MM.1S (cell line): ENCODE measurements around the gene ABO.
"Not testable (repeated sequence)": the region's sequence is repeated elsewhere in the genome, so short reads cannot be mapped to it uniquely, and the experiment has no call there.

Experiments used
- DNase-seq: peaks from one replicate; pipeline ENCODE4 v3.0.0-alpha.2; 2015
- H2AFZ ChIP-seq: fragments of 300-600 bp; sonication (generic); 2 replicates; pipeline ENCODE4 v1.6.0; 2016; ENCODE audit warnings: antibody characterized with exemption, low read length
- H3F3A ChIP-seq: fragments of 300-600 bp; sonication (generic); 2 replicates; pipeline ENCODE4 v1.6.1; 2016; ENCODE audit warnings: mild to moderate bottlenecking, antibody characterized with exemption, low read length, moderate library complexity, mixed read lengths; ENCODE audit not compliant: insufficient read depth
- H3K27ac ChIP-seq: fragments of 300-600 bp; sonication (generic); 2 replicates; pipeline ENCODE4 v1.5.1; 2016; ENCODE audit warnings: mild to moderate bottlenecking, low read length
- H3K27me3 ChIP-seq: fragments of 300-600 bp; sonication (generic); replicated peaks from 2 replicates; pipeline ENCODE4 v1.6.0; 2016; ENCODE audit warnings: low read length; ENCODE audit not compliant: insufficient read depth
- H3K36me3 ChIP-seq: fragments of 300-600 bp; sonication (generic); replicated peaks from 2 replicates; pipeline ENCODE4 v1.6.1; 2016; ENCODE audit warnings: mild to moderate bottlenecking, low read length, mixed read lengths; ENCODE audit not compliant: insufficient read depth
- H3K4me1 ChIP-seq: fragments of 300-600 bp; sonication (generic); 2 replicates; pipeline ENCODE4 v1.6.1; 2016; ENCODE audit warnings: low read length, mixed read lengths
- H3K4me2 ChIP-seq: fragments of 300-600 bp; sonication (generic); 2 replicates; pipeline ENCODE4 v1.6.0; 2016; ENCODE audit warnings: low read depth, low read length
- H3K4me3 ChIP-seq: fragments of 300-600 bp; sonication (generic); 2 replicates; pipeline ENCODE4 v1.5.1; 2016; ENCODE audit warnings: low read length, mixed read lengths
- H3K79me2 ChIP-seq: fragments of 300-600 bp; sonication (generic); 2 replicates; pipeline ENCODE4 v1.6.1; 2016; ENCODE audit warnings: mixed run types, low read length, mixed read lengths
- H3K9ac ChIP-seq: fragments of 300-600 bp; sonication (generic); 2 replicates; pipeline ENCODE4 v1.6.1; 2016; ENCODE audit warnings: low read length, mixed read lengths
- H3K9me2 ChIP-seq: fragments of 300-600 bp; sonication (generic); replicated peaks from 2 replicates; pipeline ENCODE4 v1.6.1; 2016; ENCODE audit warnings: mild to moderate bottlenecking, low read length, mixed read lengths; ENCODE audit not compliant: insufficient read depth
- H3K9me3 ChIP-seq: fragments of 300-600 bp; sonication (generic); replicated peaks from 2 replicates; pipeline ENCODE4 v1.6.1; 2016; ENCODE audit warnings: mild to moderate bottlenecking, low read length, mixed read lengths; ENCODE audit not compliant: insufficient read depth
- H4K20me1 ChIP-seq: fragments of 300-600 bp; sonication (generic); 2 replicates; pipeline ENCODE4 v1.6.1; 2016; ENCODE audit warnings: mild to moderate bottlenecking, low read length, moderate library complexity, mixed read lengths; ENCODE audit not compliant: insufficient read depth
- EZH2 ChIP-seq: fragments of 300-600 bp; sonication (generic); optimal IDR thresholded peaks from 2 replicates; pipeline ENCODE3; 2017; ENCODE audit warnings: low read depth, mild to moderate bottlenecking, antibody characterized with exemption, low read length, mixed read lengths
- EZH2phosphoT487 ChIP-seq: fragments of 300-600 bp; sonication (generic); IDR thresholded peaks from 2 replicates; pipeline ENCODE4 v1.6.1; 2018; ENCODE audit warnings: antibody characterized with exemption, low read length
- TF ChIP-seq, protein P1 (sequence below): fragments of 300-600 bp; sonication (generic); IDR thresholded peaks from 2 replicates; pipeline ENCODE4 v1.5.1; 2016; ENCODE audit warnings: antibody characterized with exemption, low read length, mixed read lengths

Gene ABO

DNA sequence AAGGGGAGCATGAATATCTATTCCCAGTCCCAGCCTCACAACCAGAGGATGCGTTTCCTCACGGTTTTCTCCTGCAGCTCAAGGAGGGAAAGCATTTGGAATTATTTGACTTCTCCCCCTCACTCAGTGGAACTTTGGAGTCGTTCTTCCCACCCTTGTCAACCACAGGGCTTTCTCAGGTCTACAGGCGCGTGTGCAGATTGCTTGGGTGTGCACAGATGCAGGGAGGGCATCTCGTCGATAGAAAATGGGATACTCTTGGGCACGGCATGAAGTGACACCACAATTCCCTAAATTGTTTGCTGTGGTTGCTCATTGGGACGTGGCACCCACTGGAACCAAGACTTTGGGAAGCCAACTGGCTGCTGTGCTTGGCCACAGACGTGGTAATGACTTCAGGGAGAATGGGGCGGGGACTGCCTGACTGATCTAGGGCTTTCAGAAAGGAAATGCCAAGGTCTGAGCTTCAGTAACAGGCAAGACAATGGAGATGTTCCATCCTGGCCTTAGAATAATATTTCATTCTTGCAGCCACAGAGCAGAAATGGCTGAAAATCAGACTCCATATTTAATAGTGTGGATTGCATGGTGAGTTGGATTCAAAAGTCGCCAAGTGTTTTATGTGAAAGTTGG, 53.7 kb downstream of the ABO start:
- H3K27me3 ChIP-seq: peaks cover 76% of the 10 kb centered on the region
- no peak overlapping the region for H2AFZ ChIP-seq

GRCh38 chr9:133218049-133218975, 56.7 kb downstream of the ABO start:
- H2AFZ ChIP-seq, H3K4me1 ChIP-seq, H4K20me1 ChIP-seq, H3K9me3 ChIP-seq, H3K4me3 ChIP-seq, H3K36me3 ChIP-seq, H3K27ac ChIP-seq, DNase-seq, H3K9me2 ChIP-seq, H3F3A ChIP-seq, H3K79me2 ChIP-seq, H3K4me2 ChIP-seq, H3K9ac ChIP-seq: not testable (repeated sequence)
- peaks cover 76% of the 10 kb centered on the region for H3K27me3 ChIP-seq

More for the DNA sequence above, 53.7 kb downstream of the ABO start:
- no peak for TF ChIP-seq EZH2phosphoT487
- H3K9me2 ChIP-seq: no peaks in the 10 kb centered on the region
- H3F3A ChIP-seq: no peaks in the 10 kb centered on the region
- no peak overlapping the region for H3K4me2 ChIP-seq
- no peak overlapping the region for H3K27ac ChIP-seq
- H4K20me1 ChIP-seq: no peaks in the 10 kb centered on the region
- no peaks in the 10 kb centered on the region for H3K9me3 ChIP-seq
- DNase-seq: no peak
- H3K9ac ChIP-seq: no peak overlapping the region
- H3K4me1 ChIP-seq: no peaks in the 10 kb centered on the region
- H3K36me3 ChIP-seq: no peaks in the 10 kb centered on the region
- H3K4me3 ChIP-seq: no peak overlapping the region
- no peaks in the 10 kb centered on the region for H3K79me2 ChIP-seq

DNA sequence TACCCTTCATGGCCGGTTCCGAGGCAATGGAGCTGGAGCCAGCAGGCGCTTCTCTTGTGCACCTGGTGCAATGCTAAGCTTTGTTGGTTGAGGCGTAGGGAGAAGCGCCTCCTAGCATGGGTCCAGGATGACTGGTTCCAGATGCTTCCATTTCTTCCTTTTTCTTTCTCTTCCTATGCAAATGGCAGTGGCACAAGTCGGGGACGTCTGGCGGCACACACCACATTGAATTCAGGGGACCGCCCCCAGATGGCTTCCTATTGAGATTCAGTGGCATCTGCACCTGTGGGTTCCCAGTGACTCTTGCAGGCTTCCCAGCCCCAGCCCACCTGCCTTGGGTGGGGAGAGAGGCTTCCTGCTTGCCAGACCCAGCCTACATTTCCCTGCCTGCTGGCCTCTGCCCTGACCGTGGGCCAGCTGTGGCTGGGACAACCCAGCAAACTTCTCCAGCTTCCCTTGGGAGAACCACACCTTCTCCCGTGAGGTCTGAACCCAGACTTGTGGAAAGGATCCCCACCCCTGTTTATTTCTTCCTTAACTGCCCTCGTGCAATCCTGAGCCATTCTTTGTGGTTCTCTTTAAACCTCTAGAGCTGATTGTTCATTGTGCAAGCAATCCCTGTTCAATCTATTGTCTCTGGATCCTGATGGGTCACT, 57.5 kb downstream of the ABO start:
- H3K36me3 ChIP-seq, H3K79me2 ChIP-seq, DNase-seq, H4K20me1 ChIP-seq, H3K9ac ChIP-seq, H3K9me2 ChIP-seq, H3K4me3 ChIP-seq, H2AFZ ChIP-seq, H3K4me2 ChIP-seq, H3K9me3 ChIP-seq, H3K4me1 ChIP-seq, H3F3A ChIP-seq, H3K27ac ChIP-seq: not testable (repeated sequence)
- peaks cover 79% of the 10 kb centered on the region for H3K27me3 ChIP-seq

DNA sequence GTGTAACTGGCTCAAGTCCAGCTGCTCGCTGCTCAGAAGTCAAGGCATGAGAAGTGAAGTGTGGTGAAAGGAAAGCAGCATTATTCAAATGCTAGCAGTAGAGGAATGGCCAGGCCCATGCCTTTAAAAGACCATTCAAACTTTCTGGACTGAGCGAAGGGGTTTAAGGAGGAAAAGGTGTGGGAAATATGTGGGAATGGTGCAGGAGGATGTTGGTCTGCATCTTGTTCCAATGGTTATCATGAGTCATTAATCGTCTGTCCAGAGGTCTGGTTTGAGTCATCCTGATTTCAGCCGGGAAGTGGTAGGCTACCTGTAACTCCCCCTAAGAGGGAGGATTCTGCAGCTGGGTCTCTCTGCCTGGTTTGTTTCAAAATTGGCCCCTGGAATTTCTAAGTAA, 60.7 kb downstream of the ABO start:
- not testable (repeated sequence) for DNase-seq, H3K9me2 ChIP-seq, H2AFZ ChIP-seq, H3K36me3 ChIP-seq, H3F3A ChIP-seq, H3K9ac ChIP-seq, H3K27ac ChIP-seq, H3K4me1 ChIP-seq, H3K4me2 ChIP-seq, H3K4me3 ChIP-seq, H3K9me3 ChIP-seq, H3K79me2 ChIP-seq, H4K20me1 ChIP-seq
- peaks cover 92% of the 10 kb centered on the region for H3K27me3 ChIP-seq

- Histone ChIP-seq H3K9me2 (no peaks in the 10 kb centered on the region), H2AFZ (no peak overlapping the region), H4K20me1 (no peaks in the 10 kb centered on the region), H3K27me3 (peaks cover 77% of the 10 kb centered on the region), H3F3A (no peaks in the 10 kb centered on the region), H3K4me3 (no peak overlapping the region), H3K36me3 (no peaks in the 10 kb centered on the region), H3K9me3 (no peaks in the 10 kb centered on the region), H3K4me2 (no peak overlapping the region), H3K9ac (no peak overlapping the region), H3K79me2 (no peaks in the 10 kb centered on the region), H3K27ac (no peak overlapping the region), H3K4me1 (no peaks in the 10 kb centered on the region)
- no peak for DNase-seq
- TF ChIP-seq EZH2 (no peak), EZH2phosphoT487 (no peak)
- TF ChIP-seq, protein P1, sequence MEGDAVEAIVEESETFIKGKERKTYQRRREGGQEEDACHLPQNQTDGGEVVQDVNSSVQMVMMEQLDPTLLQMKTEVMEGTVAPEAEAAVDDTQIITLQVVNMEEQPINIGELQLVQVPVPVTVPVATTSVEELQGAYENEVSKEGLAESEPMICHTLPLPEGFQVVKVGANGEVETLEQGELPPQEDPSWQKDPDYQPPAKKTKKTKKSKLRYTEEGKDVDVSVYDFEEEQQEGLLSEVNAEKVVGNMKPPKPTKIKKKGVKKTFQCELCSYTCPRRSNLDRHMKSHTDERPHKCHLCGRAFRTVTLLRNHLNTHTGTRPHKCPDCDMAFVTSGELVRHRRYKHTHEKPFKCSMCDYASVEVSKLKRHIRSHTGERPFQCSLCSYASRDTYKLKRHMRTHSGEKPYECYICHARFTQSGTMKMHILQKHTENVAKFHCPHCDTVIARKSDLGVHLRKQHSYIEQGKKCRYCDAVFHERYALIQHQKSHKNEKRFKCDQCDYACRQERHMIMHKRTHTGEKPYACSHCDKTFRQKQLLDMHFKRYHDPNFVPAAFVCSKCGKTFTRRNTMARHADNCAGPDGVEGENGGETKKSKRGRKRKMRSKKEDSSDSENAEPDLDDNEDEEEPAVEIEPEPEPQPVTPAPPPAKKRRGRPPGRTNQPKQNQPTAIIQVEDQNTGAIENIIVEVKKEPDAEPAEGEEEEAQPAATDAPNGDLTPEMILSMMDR: no peak
These were observed 64.4 kb downstream of the ABO start for GRCh38 chr9:133210609-133211008.
